Activated T-cell treated with anti-CD3 and anti-CD28 coated beads, Interleukin-2, amount 50 U/mL, for 72 hours (primary cell): ENCODE measurements around the gene NFIC. TPM values are rescaled to one million over a fixed set of nuclear protein-coding genes. Genes with fewer than 3 reads are reported as not detected.
A peak's percentile ranks its signal among the peaks of the same experiment; 100 is the strongest.
"Not testable (repeated sequence)": the region's sequence is repeated elsewhere in the genome, so short reads cannot be mapped to it uniquely, and the experiment has no call there.

Source experiments
- ATAC-seq, 2 donors: fragments of 150-1000 bp; cut with Tn5 transposase; replicated peaks in 1 of 2; 2 replicates each; pipeline ENCODE4 v1.10.0; 2021; ENCODE audit warnings: moderate library complexity in 2 of 2, mild to moderate bottlenecking in 1 of 2
- DNase-seq, 2 donors: peaks; one replicate each; pipeline ENCODE4 v3.0.0; 2021 to 2022; ENCODE audit warnings: mixed read lengths in 1 of 2
- H3K27ac Mint-ChIP-seq: one replicate; pipeline ENCODE4 v1.8.0; 2022; ENCODE audit warnings: mild to moderate bottlenecking, moderate library complexity, mixed read lengths
- H3K27me3 Mint-ChIP-seq: one replicate; pipeline ENCODE4 v1.8.0; 2022; ENCODE audit warnings: low read depth, mixed read lengths
- H3K36me3 Mint-ChIP-seq, 2 donors: one replicate each; pipeline ENCODE4 v1.8.0; 2022; ENCODE audit warnings: mixed read lengths in 2 of 2, mild to moderate bottlenecking in 1 of 2; ENCODE audit not compliant: insufficient read depth in 2 of 2
- H3K4me1 Mint-ChIP-seq: one replicate; pipeline ENCODE4 v1.8.0; 2022; ENCODE audit warnings: low read depth, mixed read lengths
- H3K4me3 Mint-ChIP-seq, 2 donors: one replicate each; pipeline ENCODE4 v1.8.0; 2022; ENCODE audit warnings: mild to moderate bottlenecking in 2 of 2, mixed read lengths in 2 of 2, moderate library complexity in 2 of 2
- H3K9me3 Mint-ChIP-seq, 2 donors: one replicate each; pipeline ENCODE4 v1.8.0; 2022; ENCODE audit warnings: mixed read lengths in 2 of 2
- total RNA-seq, 2 donors: library from RNA; stranded (reverse); gene quantifications; one replicate each; pipeline ENCODE4 v1.2.3, GENCODE V29; 2022

Gene NFIC
- total RNA-seq, 2 donors from 2014 or later: 19.8 to 24.8 TPM

GRCh38 chr19:3332232-3332631 lies 34.2 kb upstream of the NFIC start:
- H3K4me3 Mint-ChIP-seq, ATAC-seq, H3K36me3 Mint-ChIP-seq, H3K27ac Mint-ChIP-seq, H3K4me1 Mint-ChIP-seq, H3K9me3 Mint-ChIP-seq, H3K27me3 Mint-ChIP-seq, DNase-seq: not testable (repeated sequence)

GRCh38 chr19:3333020-3333583 lies 33.3 kb upstream of the NFIC start:
- Mint-ChIP-seq H3K4me1 (no peaks in the 10 kb centered on the region), H3K27ac (no peak overlapping the region), H3K9me3 (no peaks in the 10 kb centered on the region), H3K27me3 (no peaks in the 10 kb centered on the region), H3K36me3 (no peaks in the 10 kb centered on the region), H3K4me3 (no peak overlapping the region)
- no peak for DNase-seq
- no peak for ATAC-seq

GRCh38 chr19:3333662-3334061 lies 32.7 kb upstream of the NFIC start:
- ATAC-seq (no peak), DNase-seq (no peak)
- Mint-ChIP-seq H3K4me3 (no peak overlapping the region), H3K4me1 (peaks cover 3% of the 10 kb centered on the region), H3K9me3 (no peaks in the 10 kb centered on the region), H3K36me3 (no peaks in the 10 kb centered on the region), H3K27me3 (no peaks in the 10 kb centered on the region), H3K27ac (no peak overlapping the region)

- H3K9me3 Mint-ChIP-seq, DNase-seq, H3K4me3 Mint-ChIP-seq, H3K27ac Mint-ChIP-seq, H3K27me3 Mint-ChIP-seq, H3K36me3 Mint-ChIP-seq, H3K4me1 Mint-ChIP-seq, ATAC-seq: not testable (repeated sequence)
Observed at GRCh38 chr19:3334749-3335430, 31.5 kb upstream of the NFIC start.

GRCh38 chr19:3335431-3336350 lies 30.7 kb upstream of the NFIC start:
- no peak overlapping the region for H3K4me3 Mint-ChIP-seq
- no peak overlapping the region for H3K27ac Mint-ChIP-seq
- ATAC-seq (no peak), DNase-seq (no peak)
- H3K4me1 Mint-ChIP-seq: peaks cover 6% of the 10 kb centered on the region
- no peaks in the 10 kb centered on the region for H3K9me3 Mint-ChIP-seq
- H3K36me3 Mint-ChIP-seq: no peaks in the 10 kb centered on the region
- no peaks in the 10 kb centered on the region for H3K27me3 Mint-ChIP-seq

GRCh38 chr19:3336351-3336679 lies 30.1 kb upstream of the NFIC start:
- H3K4me3 Mint-ChIP-seq: no peak overlapping the region

GRCh38 chr19:3336680-3337523 lies 29.5 kb upstream of the NFIC start:
- Mint-ChIP-seq H3K4me3 (no peak overlapping the region), H3K27me3 (no peaks in the 10 kb centered on the region), H3K9me3 (no peaks in the 10 kb centered on the region), H3K27ac (no peak overlapping the region), H3K36me3 (no peaks in the 10 kb centered on the region), H3K4me1 (peaks cover 6% of the 10 kb centered on the region)
- ATAC-seq (no peak), DNase-seq (no peak)

More at GRCh38 chr19:3336351-3336679, 30.1 kb upstream of the NFIC start:
- ATAC-seq: no peak
- Mint-ChIP-seq H3K27ac (no peak overlapping the region), H3K27me3 (no peaks in the 10 kb centered on the region), H3K9me3 (no peaks in the 10 kb centered on the region), H3K4me1 (peaks cover 6% of the 10 kb centered on the region), H3K36me3 (no peaks in the 10 kb centered on the region)
- no peak for DNase-seq

- Mint-ChIP-seq H3K27me3 (no peaks in the 10 kb centered on the region), H3K9me3 (no peaks in the 10 kb centered on the region), H3K4me1 (peaks cover 6% of the 10 kb centered on the region), H3K27ac (peak overlapping the region; percentile 83), H3K4me3 (peak overlapping the region; percentile 39 to 53), H3K36me3 (no peaks in the 10 kb centered on the region)
- DNase-seq (peak; percentile 31 to 38), ATAC-seq (peak; percentile 62 to 82)
Observed at GRCh38 chr19:3338541-3339181, 27.7 kb upstream of the NFIC start.

GRCh38 chr19:3340340-3340739 lies 26.0 kb upstream of the NFIC start:
- Mint-ChIP-seq H3K4me1 (peaks cover 6% of the 10 kb centered on the region), H3K4me3 (no peak overlapping the region), H3K36me3 (no peaks in the 10 kb centered on the region), H3K27ac (no peak overlapping the region), H3K27me3 (no peaks in the 10 kb centered on the region), H3K9me3 (no peaks in the 10 kb centered on the region)
- no peak for DNase-seq
- no peak for ATAC-seq

GRCh38 chr19:3342246-3342645 lies 24.1 kb upstream of the NFIC start:
- H3K27me3 Mint-ChIP-seq: no peaks in the 10 kb centered on the region
- ATAC-seq: no peak
- DNase-seq: no peak
- no peak overlapping the region for H3K27ac Mint-ChIP-seq
- peaks cover 6% of the 10 kb centered on the region for H3K4me1 Mint-ChIP-seq
- H3K36me3 Mint-ChIP-seq: no peaks in the 10 kb centered on the region
- no peaks in the 10 kb centered on the region for H3K9me3 Mint-ChIP-seq
- no peak overlapping the region for H3K4me3 Mint-ChIP-seq

GRCh38 chr19:3342962-3343361 lies 23.4 kb upstream of the NFIC start:
- H3K4me3 Mint-ChIP-seq, H3K27me3 Mint-ChIP-seq, H3K9me3 Mint-ChIP-seq, ATAC-seq, H3K4me1 Mint-ChIP-seq, DNase-seq, H3K27ac Mint-ChIP-seq, H3K36me3 Mint-ChIP-seq: not testable (repeated sequence)

- H3K27ac Mint-ChIP-seq: no peak overlapping the region
- DNase-seq (peak; percentile 40 to 54), ATAC-seq (peak; percentile 80 to 88)
- H3K9me3 Mint-ChIP-seq: no peaks in the 10 kb centered on the region
- H3K4me1 Mint-ChIP-seq: peaks cover 2% of the 10 kb centered on the region
- H3K4me3 Mint-ChIP-seq: peak overlapping the region; percentile 31 to 46
- H3K27me3 Mint-ChIP-seq: no peaks in the 10 kb centered on the region
- no peaks in the 10 kb centered on the region for H3K36me3 Mint-ChIP-seq
Observed at GRCh38 chr19:3343619-3344502, 22.5 kb upstream of the NFIC start.
